B cell (primary cell): ENCODE data around the gene DNM1L. TPM values are rescaled to one million over a fixed set of nuclear protein-coding genes. Genes with fewer than 3 reads are reported as not detected.

Experiments
- ATAC-seq: fragments of 200-7000 bp; cut with Tn5 transposase; one replicate; pipeline ENCODE4 v1.10.0; 2021; ENCODE audit warnings: low read depth, mild to moderate bottlenecking, moderate number of reproducible peaks, moderate library complexity
- CTCF ChIA-PET: fragments of 350-600 bp; sonication (Branson Sonifier 250); formaldehyde crosslinking; loops from one replicate; lab custom pipeline; 2021; ENCODE audit warnings: antibody characterized with exemption, inconsistent platforms; lab: Charles Lee
- POLR2A ChIA-PET: fragments of 350-600 bp; sonication (Branson Sonifier 250); formaldehyde crosslinking; loops from one replicate; lab custom pipeline; 2021; ENCODE audit warnings: antibody characterized with exemption; lab: Charles Lee
- DNase-seq: peaks from one replicate; pipeline ENCODE4 v3.0.0; 2013
- H2AFZ ChIP-seq: 2 replicates; pipeline ENCODE4 v1.6.1; 2012; ENCODE audit warnings: mild to moderate bottlenecking, low read depth, low read length; ENCODE audit not compliant: insufficient read depth, poor library complexity, severe bottlenecking
- H3K27ac ChIP-seq, 2 donors: 1 replicate in 1 of 2; 2 replicates in 1 of 2; pipeline ENCODE4 v1.5.1; 2012 to 2013; ENCODE audit warnings: low read length in 2 of 2, mild to moderate bottlenecking in 2 of 2, moderate library complexity in 1 of 2
- H3K27me3 ChIP-seq, 4 experiments: fragments of 200-600 bp in 1 of 4; sonication (generic) in 1 of 4; replicated peaks in 1 of 4; 1 replicate in 2 of 4; 2 replicates in 2 of 4; pipeline versions ENCODE4 v1.6.1 to v1.7.0; 2013 to 2016; ENCODE audit warnings: low read length in 3 of 4, mild to moderate bottlenecking in 2 of 4, mixed read lengths in 1 of 4, moderate library complexity in 1 of 4; ENCODE audit not compliant: insufficient read depth in 4 of 4, control insufficient read depth in 3 of 4; ENCODE audit errors: control extremely low read depth in 1 of 4
- H3K36me3 ChIP-seq, 2 experiments: replicated peaks in 1 of 2; 1 replicate in 1 of 2; 2 replicates in 1 of 2; pipeline versions ENCODE4 v1.6.1 to v1.7.1; 2013; ENCODE audit warnings: low read length in 1 of 2; ENCODE audit not compliant: insufficient read depth in 2 of 2, control insufficient read depth in 1 of 2; ENCODE audit errors: control extremely low read depth in 1 of 2, extremely low read depth in 1 of 2
- H3K4me1 ChIP-seq, 2 donors: fragments of 200-600 bp in 1 of 2; sonication (generic) in 1 of 2; 1 replicate in 1 of 2; 2 replicates in 1 of 2; pipeline versions ENCODE4 v1.5.1 to v1.6.1; 2013 to 2017; ENCODE audit warnings: low read length in 2 of 2; ENCODE audit not compliant: control insufficient read depth in 2 of 2, insufficient read depth in 2 of 2
- H3K4me2 ChIP-seq: replicated peaks from 2 replicates; pipeline ENCODE3; 2012; ENCODE audit warnings: mild to moderate bottlenecking, low read depth, low read length; ENCODE audit not compliant: poor library complexity, severe bottlenecking
- H3K4me3 ChIP-seq, 5 experiments: fragments of 200-600 bp in 1 of 5; sonication (generic) in 1 of 5; 1 replicate in 3 of 5; 2 replicates in 2 of 5; pipeline versions ENCODE4 v1.5.1 to v1.7.0; 2011 to 2016; ENCODE audit warnings: low read length in 4 of 5, mild to moderate bottlenecking in 4 of 5, low read depth in 2 of 5, control low read depth in 1 of 5, moderate library complexity in 1 of 5; ENCODE audit not compliant: insufficient read depth in 1 of 5; ENCODE audit errors: control extremely low read depth in 1 of 5, extremely low read depth in 1 of 5
- H3K79me2 ChIP-seq: fragments of 200-600 bp; sonication (generic); one replicate; pipeline ENCODE4 v1.6.0; 2016; ENCODE audit warnings: low read length; ENCODE audit not compliant: control insufficient read depth, insufficient read depth
- H3K9ac ChIP-seq: fragments of 200-600 bp; sonication (generic); 2 replicates; pipeline ENCODE4 v1.6.1; 2017; ENCODE audit warnings: mild to moderate bottlenecking, low read length, moderate library complexity
- H3K9me3 ChIP-seq, 3 donors: one replicate each; pipeline versions ENCODE4 v1.6.1 to v1.7.1; 2013; ENCODE audit warnings: low read length in 2 of 3; ENCODE audit not compliant: control insufficient read depth in 2 of 3, insufficient read depth in 1 of 3; ENCODE audit errors: control extremely low read depth in 1 of 3
- H4K20me1 ChIP-seq: 2 replicates; pipeline ENCODE4 v1.6.0; 2012; ENCODE audit warnings: mild to moderate bottlenecking, low read length; ENCODE audit not compliant: insufficient read depth, control insufficient read depth, poor library complexity, severe bottlenecking
- H3K27ac Mint-ChIP-seq: one replicate; pipeline ENCODE4 v1.8.0; 2021; ENCODE audit warnings: mixed read lengths
- H3K27me3 Mint-ChIP-seq: one replicate; pipeline ENCODE4 v1.8.0; 2021; ENCODE audit warnings: mixed read lengths
- H3K4me1 Mint-ChIP-seq: one replicate; pipeline ENCODE4 v1.8.0; 2021; ENCODE audit warnings: mixed read lengths
- H3K4me3 Mint-ChIP-seq: one replicate; pipeline ENCODE4 v1.8.0; 2021; ENCODE audit warnings: mixed read lengths
- H3K9me3 Mint-ChIP-seq: one replicate; pipeline ENCODE4 v1.8.0; 2022; ENCODE audit warnings: mixed read lengths; ENCODE audit not compliant: insufficient read depth
- CTCF ChIP-seq: fragments of 200-600 bp; IDR thresholded peaks from one replicate; pipeline ENCODE4 v1.8.0; 2022; ENCODE audit warnings: antibody characterized with exemption, mild to moderate bottlenecking
- EZH2 ChIP-seq: IDR thresholded peaks from 2 replicates; pipeline ENCODE4 v1.6.1; 2012; ENCODE audit warnings: borderline replicate concordance, low read depth, mild to moderate bottlenecking, moderate library complexity, low read length; ENCODE audit not compliant: insufficient read depth, poor library complexity, severe bottlenecking
- WGBS: methylation state at CpG from one replicate; pipeline ENCODE4 v1.1.5; 2013; ENCODE audit warnings: missing lambda C conversion rate; ENCODE audit not compliant: insufficient coverage; 5-methylcytosine and 5-hydroxymethylcytosine counted together
- intact Hi-C: fragments of 100-400 bp; cut with micrococcal nuclease; formaldehyde crosslinking; loops from one replicate; pipeline ENCODE4 v1.10.0; 2022
- polyA plus RNA-seq: library from polyadenylated mRNA; depleted of rRNA; stranded (reverse); fragments of >200 nt; gene quantifications from 2 replicates; pipeline ENCODE4 v1.2.3, GENCODE V29; 2012
- small RNA-seq: library from RNA; depleted of rRNA; stranded (forward); fragments of <200 nt; gene quantifications from one replicate; pipeline ENCODE3, GENCODE V24; 2012; ENCODE audit warnings: low replicate concordance, low read depth; ENCODE audit not compliant: insufficient read length
- total RNA-seq, 2 donors: library from RNA; stranded (reverse); fragments of 120-200 nt in 1 of 2; gene quantifications; 1 replicate in 1 of 2; 2 replicates in 1 of 2; pipeline versions ENCODE4 v1.2.3 to v1.2.4, GENCODE V29; 2013 to 2022

The DNM1L gene
- total and polyA plus RNA-seq, 2 donors (not counting 1 experiment from before 2014, with no cell fraction given) = 23.3 to 74.2 TPM

- Histone ChIP-seq H4K20me1 (no peaks in the 10 kb centered on the region), H3K27ac (no peak overlapping the region), H3K27me3 (no peaks in the 10 kb centered on the region), H3K4me3 (no peak overlapping the region), H3K9me3 (no peaks in the 10 kb centered on the region), H3K9ac (no peak overlapping the region), H2AFZ (no peak overlapping the region), H3K36me3 (no peaks in the 10 kb centered on the region), H3K79me2 (no peaks in the 10 kb centered on the region), H3K4me1 (no peaks in the 10 kb centered on the region), H3K4me2 (no peak overlapping the region)
- no peaks in the 10 kb centered on the region for H3K4me1 Mint-ChIP-seq
- CTCF ChIA-PET = no interaction called here
- H3K27me3 Mint-ChIP-seq = peaks cover 10% of the 10 kb centered on the region
- POLR2A ChIA-PET = no interaction called here
- 100% methylated on average over 1 of the region's 4 CpGs for WGBS
- H3K4me3 Mint-ChIP-seq = no peak overlapping the region
- DNase-seq (no peak), ATAC-seq (no peak)
- H3K9me3 Mint-ChIP-seq = no peaks in the 10 kb centered on the region
- no peak overlapping the region for H3K27ac Mint-ChIP-seq
- no peak for TF ChIP-seq CTCF
- TF ChIP-seq EZH2 = no peak
- intact Hi-C loops = no loop called here
Measured at GRCh38 chr12:32794281-32794680, 115.2 kb downstream of the DNM1L start.

Small RNAs within 50 kb of the gene (small RNA-seq; reads per million reads assigned to genes)
- not detected for gene RF00019

Other genes with a start within 250 kb of the DNM1L start
- gene YARS2, start 76.6 kb downstream of the DNM1L start, total RNA-seq = 18.8 and 24.3 TPM in 2 replicates
- gene YARS2, start 76.6 kb downstream of the DNM1L start, polyA plus RNA-seq = 11.8 and 14.6 TPM in 2 replicates
- gene PKP2, start 217.5 kb downstream of the DNM1L start, total RNA-seq = not detected in 2 replicates
- not detected in 2 replicates for gene PKP2, start 217.5 kb downstream of the DNM1L start, polyA plus RNA-seq